PFSK-1 (cell line): ENCODE data around the gene SLC6A17.

ENCODE experiments used
- FOXP2 ChIP-seq: optimal IDR thresholded peaks from 2 replicates; pipeline ENCODE3; 2011; ENCODE audit warnings: borderline replicate concordance, control low read depth, inconsistent platforms; ENCODE audit not compliant: insufficient read depth; ENCODE audit errors: extremely low read length, extremely low read depth
- POLR2AphosphoS5 ChIP-seq: IDR thresholded peaks from 2 replicates; pipeline ENCODE4 v1.6.1; 2012; ENCODE audit warnings: low read depth, mild to moderate bottlenecking, control low read depth, low read length, moderate library complexity
- REST ChIP-seq, 2 experiments: IDR thresholded peaks; 2 replicates each; pipeline versions ENCODE4 v1.6.1 to v1.8.0; 2011 to 2012; ENCODE audit warnings: low read depth in 2 of 2, low read length in 2 of 2, control low read depth in 1 of 2, inconsistent platforms in 1 of 2, mild to moderate bottlenecking in 1 of 2, moderate library complexity in 1 of 2; ENCODE audit not compliant: insufficient read depth in 1 of 2
- SIN3A ChIP-seq: IDR thresholded peaks from 2 replicates; pipeline ENCODE4 v1.6.1; 2012; ENCODE audit warnings: mild to moderate bottlenecking, low read length, moderate library complexity, borderline replicate concordance; ENCODE audit not compliant: insufficient read depth
- TAF1 ChIP-seq: IDR thresholded peaks from 2 replicates; pipeline ENCODE4 v1.6.1; 2012; ENCODE audit warnings: low read length, control low read depth, borderline replicate concordance; ENCODE audit not compliant: insufficient read depth

The SLC6A17 gene

DNA sequence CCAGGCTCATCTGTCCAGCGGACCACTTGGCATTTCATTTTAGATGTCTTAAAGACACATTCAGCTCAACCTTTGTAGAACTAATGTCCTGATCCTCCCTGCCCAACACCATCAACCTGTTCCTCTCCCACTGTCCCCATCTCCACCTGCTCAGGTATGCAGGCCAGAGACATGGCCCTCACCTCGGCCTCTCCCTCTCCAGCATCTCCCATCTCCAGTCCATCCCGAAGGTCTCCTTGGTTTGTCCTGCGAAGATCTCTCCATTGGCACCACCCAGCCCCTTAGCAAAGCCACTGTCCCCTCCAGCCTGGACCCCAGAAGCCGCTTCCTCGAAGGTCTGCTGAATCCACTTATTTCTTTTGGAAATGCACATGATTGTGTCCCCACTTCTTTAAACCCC, 38.9 kb downstream of the SLC6A17 start:
- TF ChIP-seq SIN3A (no peak), POLR2AphosphoS5 (no peak), TAF1 (no peak), REST (IDR thresholded peaks at IDR 0.05; ENCODE audit: insufficient read depth in 1 of 2, low read depth in 2 of 2, low read length in 2 of 2) (no peak), FOXP2 (no peak)

DNA sequence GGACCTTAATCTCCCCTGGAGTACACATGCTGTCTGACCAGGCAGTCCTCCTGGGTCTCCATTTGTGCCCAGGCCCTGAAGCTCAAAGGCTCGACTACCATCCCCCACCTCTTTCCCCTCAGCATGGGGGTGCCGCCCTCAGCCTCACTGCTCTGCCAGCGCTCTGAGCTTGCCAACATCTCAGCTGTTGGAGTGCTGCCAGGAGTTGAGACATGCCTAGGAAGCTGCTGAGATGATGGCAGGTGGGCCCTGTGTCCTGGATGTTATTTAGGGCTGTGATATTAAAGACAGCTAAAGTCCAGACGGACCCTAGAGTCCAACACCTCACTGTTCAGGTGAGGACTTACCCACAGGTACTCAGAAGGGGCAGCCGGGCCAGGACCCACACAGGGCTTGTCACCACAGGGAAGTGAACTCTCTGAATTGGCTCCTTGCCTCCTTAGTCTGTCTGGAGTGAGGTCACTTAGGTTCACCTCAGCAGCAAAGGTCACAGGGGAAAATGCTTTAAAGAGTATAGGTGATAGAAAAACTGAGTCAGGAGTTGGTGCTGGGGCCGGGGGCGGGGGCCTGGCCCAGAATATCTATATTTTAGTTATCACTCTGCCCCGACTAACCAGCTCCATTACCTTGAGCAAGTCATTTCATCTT, 40.1 kb downstream of the SLC6A17 start:
- TF ChIP-seq REST (IDR thresholded peaks at IDR 0.05; ENCODE audit: insufficient read depth in 1 of 2, low read depth in 2 of 2, low read length in 2 of 2) (no peak), POLR2AphosphoS5 (no peak), TAF1 (no peak), SIN3A (no peak), FOXP2 (no peak)

DNA sequence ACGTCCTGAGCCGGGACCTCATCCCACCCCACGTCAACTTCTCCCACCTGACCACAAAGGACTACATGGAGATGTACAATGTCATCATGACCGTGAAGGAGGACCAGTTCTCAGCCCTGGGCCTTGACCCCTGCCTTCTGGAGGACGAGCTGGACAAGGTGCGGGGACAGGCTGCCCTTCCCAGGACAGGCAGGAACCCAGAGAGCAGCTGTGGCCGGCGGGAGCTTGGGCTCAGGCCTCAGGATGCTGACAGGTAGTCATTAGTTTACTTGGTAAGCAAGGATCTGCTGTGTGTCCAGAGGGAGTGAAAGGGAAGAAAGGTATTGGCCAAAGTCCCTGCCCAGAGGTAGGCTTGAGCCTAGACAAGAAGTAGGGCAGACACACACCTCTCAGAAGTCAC, 42.2 kb downstream of the SLC6A17 start:
- TF ChIP-seq FOXP2 (no peak), REST (IDR thresholded peaks at IDR 0.05; ENCODE audit: insufficient read depth in 1 of 2, low read depth in 2 of 2, low read length in 2 of 2) (no peak), TAF1 (no peak), POLR2AphosphoS5 (no peak)

GRCh38 chr1:110195196-110195595, 44.9 kb downstream of the SLC6A17 start:
- TF ChIP-seq TAF1 (no peak), REST (IDR thresholded peaks at IDR 0.05; ENCODE audit: insufficient read depth in 1 of 2, low read depth in 2 of 2, low read length in 2 of 2) (no peak), FOXP2 (no peak), POLR2AphosphoS5 (no peak), SIN3A (no peak)
